Measurements from ENCODE around the gene OMG.
A peak's percentile ranks its signal among the peaks of the same experiment; 100 is the strongest.

Gene OMG

GRCh38 chr17:31261601-31262000, 35.4 kb downstream of the OMG start:
- DNase-seq (ENCODE audit: low spot score), result no peak

- DNase-seq (ENCODE audit: low spot score), result no peak
Measured at GRCh38 chr17:31260151-31260550, 36.9 kb downstream of the OMG start.

- no peak for DNase-seq (ENCODE audit: low spot score)
Measured at GRCh38 chr17:31256936-31257335, 40.1 kb downstream of the OMG start.

GRCh38 chr17:31254654-31255053, 42.4 kb downstream of the OMG start:
- DNase-seq (ENCODE audit: low spot score), result no peak

- DNase-seq (ENCODE audit: low spot score), result no peak
Measured at GRCh38 chr17:31252741-31253140, 44.3 kb downstream of the OMG start.

- DNase-seq (ENCODE audit: low spot score), result no peak
Measured at GRCh38 chr17:31251970-31252328, 45.1 kb downstream of the OMG start.

GRCh38 chr17:31251105-31251969, 45.7 kb downstream of the OMG start:
- DNase-seq (ENCODE audit: low spot score), result no peak

- DNase-seq (ENCODE audit: low spot score), result no peak
Measured at GRCh38 chr17:31250229-31250628, 46.8 kb downstream of the OMG start.

- DNase-seq (ENCODE audit: low spot score), result no peak
Measured at GRCh38 chr17:31249835-31250141, 47.3 kb downstream of the OMG start.

- DNase-seq (ENCODE audit: low spot score), result peak; percentile 50
Measured at GRCh38 chr17:31248986-31249834, 47.8 kb downstream of the OMG start.
